ENCODE results near the gene SKA1.
A peak's percentile ranks its signal among the peaks of the same experiment; 100 is the strongest.
"Not testable (repeated sequence)": the region's sequence is repeated elsewhere in the genome, so short reads cannot be mapped to it uniquely, and the experiment has no call there.

SKA1 gene

DNA sequence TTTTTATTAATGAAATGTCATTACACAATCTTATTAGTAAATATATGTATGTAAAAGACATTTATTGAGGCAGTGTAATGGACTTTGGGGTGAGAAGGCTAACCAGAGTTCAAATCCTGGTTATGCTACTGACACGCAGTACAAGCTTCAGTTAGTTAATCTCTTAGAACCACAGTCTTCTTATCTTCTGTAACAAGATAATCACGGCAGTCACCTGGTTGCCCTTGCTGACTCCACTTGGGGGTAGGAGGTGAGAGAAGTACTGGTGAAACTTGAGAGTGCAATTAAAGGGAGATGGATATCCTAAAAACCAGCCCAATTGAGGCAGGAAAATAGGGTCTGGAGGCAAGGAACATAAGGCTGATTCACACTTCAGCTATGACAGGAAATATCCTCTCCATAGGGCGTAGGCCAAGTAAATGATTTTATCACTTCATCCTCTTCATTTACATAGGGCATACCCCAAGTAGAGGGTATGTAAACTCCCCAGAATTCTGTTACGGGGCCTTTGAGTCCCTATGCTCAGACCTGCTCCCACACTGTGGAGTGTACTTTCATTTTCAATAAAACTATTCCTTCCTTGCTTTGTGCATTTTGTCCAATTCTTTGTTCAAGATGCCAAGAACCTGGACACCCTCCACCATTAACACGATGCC is 21.3 kb downstream of the SKA1 start:
- no peak for FAIRE-seq

DNA sequence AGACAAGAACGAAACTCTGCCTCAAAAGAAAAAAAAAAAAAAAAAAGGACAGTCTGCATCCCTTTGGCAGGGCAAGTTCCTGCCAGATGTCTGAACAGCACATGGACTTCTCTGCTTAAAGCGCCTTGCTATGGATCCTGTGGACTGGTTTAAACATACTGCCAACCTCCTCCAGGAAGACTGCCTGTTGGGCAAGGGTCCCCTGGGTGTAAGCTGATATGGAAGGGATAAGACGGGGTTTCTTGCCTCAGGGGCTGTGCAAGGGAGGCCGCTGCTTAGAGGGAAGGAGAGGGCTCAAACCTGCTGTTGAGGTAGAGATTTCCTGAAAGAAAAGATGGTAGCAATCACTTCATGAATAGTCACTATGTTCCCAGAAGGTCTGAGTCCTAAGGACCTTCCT is 22.2 kb downstream of the SKA1 start:
- no peak for FAIRE-seq

DNA sequence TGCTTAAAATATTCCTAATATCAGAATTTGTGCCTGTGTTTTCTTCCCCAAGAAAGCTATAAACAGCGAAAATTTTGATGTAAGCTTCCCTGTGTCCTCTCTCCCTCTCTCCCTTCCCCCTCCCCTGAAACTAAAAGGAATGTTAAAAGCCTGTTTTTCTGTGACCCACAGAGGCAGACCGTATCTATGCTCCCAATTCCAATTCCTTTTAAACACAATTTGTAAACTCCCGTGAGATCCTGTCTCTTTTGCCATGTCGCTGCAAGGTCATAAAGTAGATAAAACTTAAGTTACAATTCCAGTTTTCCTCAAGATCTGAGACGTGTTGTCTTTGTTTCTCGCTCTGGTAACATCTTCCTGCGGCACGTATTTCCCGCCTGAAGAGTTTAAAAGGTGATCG is 23.3 kb downstream of the SKA1 start:
- FAIRE-seq, result no peak

DNA sequence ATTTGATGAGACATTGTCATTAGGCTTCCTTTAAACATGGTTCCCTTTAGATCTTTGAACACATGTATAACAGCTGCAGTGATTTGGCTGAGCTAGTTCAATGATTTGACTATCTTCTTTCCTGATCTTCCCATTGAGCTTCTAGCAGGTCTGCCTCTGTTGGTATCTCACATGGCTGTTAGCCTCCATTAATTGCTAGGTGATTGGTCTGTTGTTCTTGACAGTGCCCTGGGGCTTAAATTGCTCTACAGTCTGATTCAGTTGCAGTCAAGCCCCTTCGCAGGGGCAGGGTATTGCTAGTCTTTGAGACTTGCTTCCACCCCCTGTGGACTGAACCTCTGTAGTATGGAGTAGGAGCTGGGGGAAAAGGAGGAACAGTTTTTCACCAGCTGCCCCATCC is 24.1 kb downstream of the SKA1 start:
- no peak for FAIRE-seq

DNA sequence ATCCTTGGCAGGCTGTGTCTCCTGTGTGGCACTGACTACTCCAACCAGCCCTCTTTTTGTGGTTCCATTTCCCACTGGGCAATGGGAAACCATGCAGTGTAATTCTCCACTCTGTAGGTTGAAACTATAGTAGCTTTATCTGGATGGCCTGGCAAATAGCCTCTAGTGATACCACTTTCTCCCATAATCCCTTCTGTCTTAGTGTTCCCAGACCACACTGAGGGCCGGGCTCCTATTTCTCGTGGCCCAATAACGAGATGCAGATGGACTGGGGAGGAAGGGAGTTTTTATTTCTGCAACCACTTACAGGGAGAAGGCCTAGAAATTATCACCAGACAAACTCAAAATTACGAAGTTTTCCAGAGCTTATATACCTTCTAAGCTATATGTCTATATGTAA is 24.7 kb downstream of the SKA1 start:
- no peak for FAIRE-seq

DNA sequence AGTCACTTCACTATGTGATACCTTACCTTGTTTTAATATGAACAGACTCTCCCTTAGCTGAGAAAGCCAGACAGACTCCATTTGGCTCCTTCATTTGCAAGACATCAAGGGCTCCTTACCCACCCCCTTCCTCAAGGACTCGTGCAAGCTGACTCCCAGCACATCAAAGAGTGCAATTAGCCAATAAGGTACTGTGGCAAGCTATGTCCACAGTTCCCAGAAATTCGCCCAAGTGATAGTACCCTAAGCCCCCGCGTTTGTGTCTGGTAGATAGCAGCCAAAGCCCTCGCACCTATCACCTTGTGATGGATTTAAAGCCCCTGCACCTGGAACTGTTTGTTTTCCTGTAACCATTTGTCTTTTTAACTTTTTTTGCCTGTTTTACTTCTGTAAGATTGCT is 25.6 kb downstream of the SKA1 start:
- FAIRE-seq, result not testable (repeated sequence)

DNA sequence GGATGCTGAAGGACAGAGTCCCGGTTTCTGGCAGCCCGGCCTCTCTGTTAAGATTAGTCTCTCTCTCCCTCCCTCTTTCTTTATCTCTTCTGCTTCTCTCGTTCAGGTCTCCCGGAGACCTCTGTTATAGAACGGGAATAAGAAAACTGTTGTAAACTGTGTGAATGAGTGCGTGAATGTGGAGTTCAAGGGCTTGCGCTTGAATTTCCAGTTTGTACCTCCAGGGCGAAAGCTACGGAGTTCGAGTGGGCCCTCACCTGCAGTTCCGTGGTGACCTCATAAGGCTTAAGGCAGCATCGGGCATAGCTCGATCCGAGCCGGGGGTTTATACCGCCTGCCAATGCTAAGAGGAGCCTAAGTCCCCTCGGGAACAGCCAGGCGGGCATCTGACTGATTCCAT is 26.4 kb downstream of the SKA1 start:
- no peak for FAIRE-seq

DNA sequence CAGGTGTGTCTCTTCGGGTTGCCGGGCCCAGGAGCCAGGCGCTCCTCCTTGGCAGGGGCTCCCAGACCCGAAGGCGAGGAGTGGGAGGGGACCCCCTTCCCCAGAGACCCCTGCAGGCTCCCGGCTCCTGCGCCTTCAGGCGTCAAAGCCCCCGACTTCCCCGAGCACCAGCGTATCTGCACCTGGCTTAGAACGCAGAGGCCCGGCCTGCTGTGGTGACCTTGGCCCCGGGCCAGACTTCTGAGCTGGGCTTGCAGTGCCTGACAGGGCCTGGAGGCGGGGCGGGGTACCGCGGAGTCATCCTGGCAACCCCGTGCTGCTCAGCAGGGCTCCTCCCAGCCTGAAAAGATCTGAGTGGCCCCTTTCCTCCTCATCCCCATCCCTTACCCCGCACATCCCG is 27.0 kb downstream of the SKA1 start:
- no peak for FAIRE-seq

DNA sequence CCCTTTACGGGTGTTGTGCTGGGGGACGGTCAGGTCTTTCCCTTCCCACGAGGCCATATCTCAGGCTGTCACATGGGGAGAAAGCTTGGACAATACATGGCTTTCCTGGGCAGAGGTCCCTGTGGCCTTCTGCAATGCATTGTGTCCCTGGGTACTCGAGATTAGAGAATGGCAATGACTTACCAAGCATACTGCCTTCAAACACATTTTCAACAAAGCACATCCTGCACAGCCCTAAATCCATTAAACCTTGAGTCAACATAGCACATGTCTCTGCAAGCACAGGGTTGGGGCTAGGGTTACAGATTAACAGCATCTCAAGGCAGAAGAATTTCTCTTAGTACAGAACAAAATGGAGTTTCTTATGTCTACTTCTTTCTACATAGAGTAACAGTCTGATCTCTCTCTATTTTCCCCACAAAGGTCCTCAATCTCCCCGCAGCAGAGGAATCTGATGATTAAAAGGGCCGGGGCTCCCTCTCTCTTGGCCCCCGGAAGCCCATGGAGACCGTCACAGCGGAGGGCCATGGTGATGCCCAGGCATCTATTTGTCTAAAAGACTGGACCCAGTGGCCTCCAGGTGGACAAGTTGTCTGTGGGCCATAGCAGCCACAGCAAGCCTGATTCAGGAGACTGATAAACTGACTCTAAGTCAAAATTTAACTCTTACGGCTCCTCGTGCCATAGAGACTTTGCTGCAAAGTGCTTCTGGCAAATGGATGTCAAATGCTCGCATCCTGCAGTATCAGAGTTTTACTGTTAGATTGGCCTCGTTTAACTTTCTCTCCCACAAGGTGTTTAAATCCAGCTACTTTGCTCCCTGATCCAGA is 30.1 kb downstream of the SKA1 start:
- FAIRE-seq, result not testable (repeated sequence)

DNA sequence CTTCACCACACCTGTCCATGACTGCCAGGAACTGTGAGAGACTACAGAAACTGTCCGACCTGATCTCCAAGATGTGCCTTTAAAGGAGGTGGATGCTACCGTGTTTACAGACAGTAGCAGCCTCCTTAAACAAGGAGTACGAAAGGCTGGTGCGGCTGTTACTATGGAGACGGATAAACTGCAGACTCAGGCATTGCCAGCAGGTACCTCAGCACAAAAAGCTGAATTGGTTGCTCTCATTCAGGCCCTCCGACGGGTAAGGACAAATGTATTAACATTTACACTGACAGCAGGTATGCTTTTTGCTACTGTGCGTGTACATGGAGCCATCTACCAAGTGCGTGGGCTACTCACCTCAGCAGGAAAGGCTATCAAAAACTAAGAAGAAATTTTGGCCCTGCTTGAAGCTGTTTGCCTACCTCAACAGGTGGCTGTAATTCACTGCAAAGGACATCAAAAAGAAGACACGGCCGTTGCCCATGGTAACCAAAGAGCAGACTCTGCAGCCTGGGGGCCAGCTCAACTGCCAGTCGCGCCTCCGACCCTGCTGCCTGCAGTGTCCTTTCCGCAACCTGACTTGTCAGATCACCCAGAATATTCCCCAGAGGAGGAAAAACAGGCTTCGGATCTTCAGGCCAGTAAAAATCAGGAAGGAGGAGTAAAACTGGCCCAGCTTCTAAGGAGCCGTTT is 30.9 kb downstream of the SKA1 start:
- peak; percentile 21 for FAIRE-seq

DNA sequence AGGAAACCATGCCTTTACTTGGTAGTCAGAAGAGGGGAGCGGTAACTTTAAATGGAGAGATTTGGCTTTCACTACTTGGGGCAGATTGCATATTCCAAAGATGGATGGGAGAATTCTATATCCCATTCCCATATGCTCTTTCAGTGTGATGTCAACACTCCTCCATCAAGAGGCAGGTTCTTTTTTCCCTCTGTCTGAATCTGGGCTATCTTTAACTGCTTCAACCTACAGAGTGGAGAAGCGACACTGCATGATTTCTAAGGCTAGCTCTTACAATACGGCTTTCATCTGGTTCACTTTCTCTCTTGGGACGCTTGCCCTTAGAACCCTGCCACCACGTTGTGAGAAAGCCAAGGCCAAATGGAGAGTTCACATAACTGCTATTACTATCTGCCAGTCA is 34.4 kb downstream of the SKA1 start:
- no peak for FAIRE-seq

DNA sequence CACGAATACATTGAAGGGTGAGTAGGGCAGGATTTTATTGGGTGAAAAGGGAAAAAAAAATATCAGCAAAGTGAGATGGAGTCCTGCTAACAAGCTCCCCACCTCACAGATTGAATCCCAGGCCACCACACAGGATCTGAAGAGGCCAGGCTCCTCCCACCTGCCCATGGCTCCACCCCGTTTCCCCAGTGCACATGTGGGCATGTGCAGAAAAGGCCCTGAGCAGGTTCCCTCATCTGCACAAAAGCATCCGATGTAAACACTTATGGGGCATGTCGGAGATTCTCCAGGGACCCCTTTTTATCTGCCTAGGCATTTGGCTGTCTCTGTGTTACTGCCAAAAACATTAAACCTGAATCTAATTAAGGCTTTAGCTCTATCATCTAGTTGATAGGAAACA is 35.2 kb downstream of the SKA1 start:
- no peak for FAIRE-seq

DNA sequence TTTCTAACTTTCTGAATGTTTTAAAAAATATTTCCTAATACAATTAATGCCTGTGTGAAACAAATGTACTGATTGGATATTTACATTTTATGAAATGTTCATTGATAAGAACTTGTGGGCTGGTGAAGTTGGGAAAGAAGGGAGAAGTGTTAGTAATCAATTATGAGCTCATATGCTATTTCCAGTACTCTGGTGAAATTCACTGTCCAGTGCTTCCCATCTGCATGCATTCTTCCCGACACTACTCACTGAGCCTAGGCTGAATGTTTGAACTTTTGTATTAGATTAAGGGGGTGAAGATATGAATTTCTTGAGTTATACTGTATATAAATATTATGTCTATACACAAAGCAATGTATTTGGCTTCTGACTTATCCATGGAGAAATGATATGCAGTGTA is 36.0 kb downstream of the SKA1 start:
- FAIRE-seq, result no peak

DNA sequence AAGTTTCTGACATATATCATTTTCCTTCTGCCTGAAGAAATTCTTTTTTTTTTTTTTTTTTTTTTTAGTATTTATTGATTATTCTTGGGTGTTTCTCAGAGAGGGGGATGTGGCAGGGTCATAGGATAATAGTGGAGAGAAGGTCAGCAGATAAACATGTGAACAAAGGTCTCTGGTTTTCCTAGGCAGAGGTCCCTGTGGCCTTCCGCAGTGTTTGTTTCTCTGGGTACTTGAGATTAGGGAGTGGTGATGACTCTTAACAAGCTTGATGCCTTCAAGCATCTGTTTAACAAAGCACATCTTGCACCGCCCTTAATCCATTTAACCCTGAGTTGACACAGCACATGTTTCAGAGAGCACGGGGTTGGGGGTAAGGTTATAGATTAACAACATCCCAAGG is 42.0 kb downstream of the SKA1 start:
- FAIRE-seq, result not testable (repeated sequence)

DNA sequence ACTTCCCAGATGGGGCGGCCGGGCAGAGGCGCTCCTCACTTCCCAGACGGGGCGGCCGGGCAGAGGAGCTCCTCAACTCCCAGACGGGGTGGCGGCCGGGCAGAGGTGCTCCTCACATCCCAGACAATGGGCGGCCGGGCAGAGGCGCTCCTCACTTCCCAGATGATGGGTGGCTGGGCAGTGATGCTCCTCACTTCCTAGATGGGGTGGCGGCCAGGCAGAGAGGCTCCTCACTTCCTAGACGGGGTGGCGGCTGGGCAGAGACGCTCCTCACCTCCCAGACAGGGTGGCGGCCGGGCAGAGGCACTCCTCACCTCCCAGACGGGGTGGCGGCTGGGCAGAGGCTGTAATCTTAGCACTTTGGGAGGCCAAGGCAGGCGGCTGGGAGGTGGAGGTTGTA is 42.9 kb downstream of the SKA1 start:
- FAIRE-seq, result not testable (repeated sequence)

DNA sequence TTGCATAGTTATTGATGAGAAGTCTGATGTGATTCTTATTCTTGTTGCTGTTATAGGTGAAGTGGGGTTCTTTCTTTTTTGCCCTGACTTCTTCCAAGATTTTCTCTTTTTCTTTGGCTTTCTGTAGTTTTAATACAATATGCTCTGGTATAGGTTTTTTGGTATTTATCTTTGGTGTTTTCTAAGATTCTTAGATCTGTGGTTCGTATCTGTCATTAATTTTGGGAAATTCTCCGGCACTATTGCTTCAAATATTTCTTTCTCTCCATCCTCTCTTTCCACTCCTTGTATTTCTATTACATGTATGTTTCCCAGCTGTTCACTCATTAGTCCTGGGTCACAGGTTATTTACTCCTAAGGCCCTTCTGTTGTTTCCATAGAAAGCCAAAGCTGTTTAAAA is 43.8 kb downstream of the SKA1 start:
- no peak for FAIRE-seq

DNA sequence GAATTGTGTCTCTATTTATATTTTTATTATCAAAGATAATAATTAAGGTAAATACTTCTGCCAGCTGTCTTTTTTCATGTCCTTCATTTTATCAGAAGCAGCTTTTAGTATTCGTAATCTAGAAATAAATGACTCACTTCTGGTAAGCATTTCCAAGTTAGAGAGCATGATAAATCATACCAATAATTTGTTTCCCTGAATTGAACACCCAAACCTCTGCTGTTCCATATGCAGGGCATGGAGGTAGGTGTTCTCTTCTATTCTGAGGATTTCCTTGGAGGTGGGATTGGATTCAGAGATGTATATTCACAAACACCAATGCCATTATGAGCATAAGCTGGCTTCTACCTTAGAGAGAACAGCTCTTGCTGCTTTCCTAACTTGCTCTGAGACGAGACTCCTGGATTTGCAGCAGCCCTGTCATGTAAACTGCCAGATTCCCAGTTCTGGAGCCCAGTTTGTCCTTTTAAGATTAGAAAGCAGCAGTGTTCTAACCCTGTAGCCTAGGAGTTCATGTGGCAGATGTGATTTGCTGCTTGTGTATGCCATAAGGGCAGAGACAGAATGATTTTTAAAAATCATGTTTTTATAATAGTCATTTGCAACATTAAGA is 47.5 kb downstream of the SKA1 start:
- FAIRE-seq, result no peak

DNA sequence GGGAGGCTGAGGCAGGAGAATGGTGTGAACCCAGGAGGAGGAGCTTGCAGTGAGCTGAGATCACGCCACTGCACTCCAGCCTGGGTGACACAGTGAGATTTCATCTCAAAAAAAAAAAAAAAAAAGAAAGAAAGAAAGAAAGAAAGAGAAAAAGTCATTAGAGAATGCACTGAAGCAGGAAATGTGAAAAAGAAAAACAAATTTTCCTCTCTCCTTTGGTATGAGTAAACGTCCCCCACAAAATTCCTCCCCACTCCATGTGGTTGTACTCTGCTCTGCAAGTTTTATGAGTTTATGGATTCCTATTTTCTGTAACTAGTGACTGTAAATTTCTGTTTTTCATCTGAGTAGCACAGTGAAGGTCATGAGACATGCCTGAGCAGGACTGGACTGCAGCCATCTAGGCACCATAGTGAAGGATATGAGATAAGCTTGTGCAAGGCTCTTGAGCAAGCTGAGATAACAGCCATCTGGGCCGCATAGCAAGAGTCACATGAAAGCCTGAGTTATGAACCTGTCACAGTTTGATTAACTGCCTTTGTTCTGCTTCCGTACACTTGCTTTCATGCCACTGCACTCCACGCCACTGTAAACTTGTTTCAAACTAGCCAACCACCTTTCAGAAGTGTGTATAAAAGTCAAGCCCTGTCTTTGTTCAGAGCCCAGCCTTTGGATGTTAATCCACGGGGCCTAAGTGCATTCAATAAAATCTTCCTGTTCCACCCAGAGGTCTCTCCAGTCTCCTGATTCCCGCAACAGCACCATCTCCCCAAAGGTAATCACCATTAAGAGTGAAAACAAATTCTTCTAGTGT is 50.2 kb downstream of the SKA1 start:
- FAIRE-seq, result no peak

DNA sequence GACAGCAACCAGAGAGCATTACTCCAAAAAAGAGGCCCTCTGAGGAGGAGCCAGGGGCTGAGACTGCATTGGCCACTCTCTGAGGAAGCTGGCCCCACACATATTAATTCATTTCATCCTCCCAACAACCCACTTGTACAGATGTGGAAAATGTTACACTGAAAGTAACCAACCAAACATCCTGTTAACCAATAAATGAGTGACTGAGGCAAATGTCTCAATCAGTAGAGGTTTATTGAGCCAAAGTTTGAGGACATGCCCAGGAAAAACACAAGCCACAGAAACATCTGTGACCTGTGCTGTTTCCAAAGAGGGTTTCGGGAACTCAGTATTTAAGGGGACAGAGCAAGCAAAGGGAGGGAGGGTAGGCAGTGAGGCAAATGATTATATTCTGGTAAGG is 53.0 kb downstream of the SKA1 start:
- no peak for FAIRE-seq

DNA sequence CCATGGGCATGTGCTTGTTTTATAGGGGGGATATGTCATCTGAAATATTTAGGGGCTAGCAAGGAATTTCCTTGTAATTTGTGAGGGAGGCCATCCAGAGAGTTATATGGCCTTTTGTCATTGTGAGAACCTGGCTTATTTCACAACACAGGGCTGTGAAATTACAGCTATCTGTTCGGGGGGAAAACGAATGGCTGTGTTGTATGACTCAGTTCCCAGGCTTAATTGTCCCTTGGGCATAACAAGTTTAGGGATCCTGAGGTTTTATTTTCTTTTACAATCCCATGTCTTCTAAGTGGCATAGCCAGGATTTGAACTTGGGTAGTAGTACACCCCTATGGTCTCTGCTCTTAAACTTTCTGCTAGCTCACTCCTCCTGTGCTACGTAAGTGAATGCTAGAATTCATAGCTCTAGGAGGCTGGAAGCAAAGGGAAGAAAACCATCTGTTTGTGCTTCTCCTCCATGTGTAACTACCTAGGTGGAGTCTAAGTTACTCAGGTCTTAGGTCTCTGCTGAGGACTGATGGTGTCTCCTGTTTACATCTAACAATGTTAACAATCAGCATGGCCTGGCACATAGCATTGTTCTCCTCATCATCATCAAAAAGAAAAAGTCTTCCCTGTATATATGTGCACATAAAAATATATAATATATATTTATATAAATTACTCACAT is 53.8 kb downstream of the SKA1 start:
- FAIRE-seq, result no peak

DNA sequence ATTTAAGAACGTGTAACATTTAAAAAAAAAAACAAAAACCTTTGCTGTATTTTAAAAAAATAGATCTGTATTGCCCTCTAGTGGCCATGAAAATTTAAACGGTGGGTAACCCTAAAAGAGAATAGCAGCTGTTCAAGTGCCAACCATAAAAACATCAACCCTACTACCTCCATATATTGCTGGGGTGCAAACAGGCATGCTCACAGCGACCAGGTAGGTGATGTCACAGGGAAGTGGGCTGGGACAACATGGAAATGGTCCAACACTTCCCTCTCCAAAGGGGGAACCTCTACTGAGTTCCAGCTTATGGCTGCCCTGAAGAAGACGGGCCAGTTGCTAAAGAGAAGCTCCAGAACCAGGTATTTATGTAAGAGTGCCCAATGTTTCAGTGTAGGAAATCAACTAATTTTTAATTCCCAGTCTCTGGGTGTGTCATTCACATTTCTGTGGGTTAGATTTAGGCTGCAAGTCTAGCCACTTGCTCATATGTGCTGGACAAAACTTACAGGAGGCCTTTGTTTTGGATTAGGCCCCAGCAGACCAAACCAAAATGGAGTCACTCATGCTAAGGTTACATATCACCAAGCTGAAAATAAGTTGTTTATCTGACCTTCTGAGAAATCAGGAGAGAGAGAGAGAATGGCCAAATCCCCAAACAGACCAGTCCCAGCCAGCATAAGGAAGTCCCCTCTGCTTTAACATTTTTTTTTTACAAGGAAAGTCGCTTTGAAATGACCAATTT is 54.5 kb downstream of the SKA1 start:
- FAIRE-seq, result peak; percentile 98
